PC-9 (cell line): Measurements from ENCODE around the gene PRICKLE4.

ENCODE experiments used
- CTCF ChIP-seq: fragments of 200-600 bp; sonication (generic); conservative IDR thresholded peaks from 2 replicates; pipeline ENCODE4 v1.6.1; 2017; ENCODE audit warnings: mixed run types, antibody characterized with exemption, mild to moderate bottlenecking, moderate library complexity
- EZH2 ChIP-seq: fragments of 200-600 bp; sonication (generic); IDR thresholded peaks from 2 replicates; pipeline ENCODE4 v1.8.0; 2017; ENCODE audit warnings: antibody characterized with exemption, low read depth

- no peak for TF ChIP-seq CTCF
- TF ChIP-seq EZH2, result no peak
These were observed 23.3 kb upstream of the PRICKLE4 start for GRCh38 chr6:41757271-41757670.
